Activated effector memory CD4-positive, alpha-beta T cell treated with anti-CD3 and anti-CD28 coated beads, Interleukin-2, amount 50 U/mL, for 16 hours (primary cell): ENCODE measurements around the gene ANKRD12.

Source experiments
- DNase-seq: peaks from one replicate; pipeline ENCODE4 v3.0.0-alpha.2; 2020

ANKRD12 gene

GRCh38 chr18:9189491-9189890, 52.9 kb downstream of the ANKRD12 start:
- DNase-seq: no peak

- DNase-seq: no peak
Measured at GRCh38 chr18:9191658-9192256, 55.2 kb downstream of the ANKRD12 start.

GRCh38 chr18:9193031-9193430, 56.5 kb downstream of the ANKRD12 start:
- no peak for DNase-seq

GRCh38 chr18:9196568-9196967, 60.0 kb downstream of the ANKRD12 start:
- DNase-seq: no peak

GRCh38 chr18:9199681-9200080, 63.1 kb downstream of the ANKRD12 start:
- DNase-seq: no peak

- no peak for DNase-seq
Measured at GRCh38 chr18:9201224-9201623, 64.6 kb downstream of the ANKRD12 start.

- no peak for DNase-seq
Measured at GRCh38 chr18:9204659-9205058, 68.1 kb downstream of the ANKRD12 start.

- no peak for DNase-seq
Measured at GRCh38 chr18:9206421-9206820, 69.8 kb downstream of the ANKRD12 start.

GRCh38 chr18:9209279-9209678, 72.7 kb downstream of the ANKRD12 start:
- no peak for DNase-seq

GRCh38 chr18:9210966-9211365, 74.4 kb downstream of the ANKRD12 start:
- no peak for DNase-seq

GRCh38 chr18:9211955-9212354, 75.4 kb downstream of the ANKRD12 start:
- no peak for DNase-seq

GRCh38 chr18:9215221-9215933, 78.8 kb downstream of the ANKRD12 start:
- DNase-seq: no peak

GRCh38 chr18:9216459-9216858, 79.9 kb downstream of the ANKRD12 start:
- no peak for DNase-seq

GRCh38 chr18:9217743-9218451, 81.3 kb downstream of the ANKRD12 start:
- no peak for DNase-seq

GRCh38 chr18:9221040-9221439, 84.5 kb downstream of the ANKRD12 start:
- no peak for DNase-seq

- DNase-seq: no peak
Measured at GRCh38 chr18:9221661-9222060, 85.1 kb downstream of the ANKRD12 start.

- DNase-seq: no peak
Measured at GRCh38 chr18:9223356-9223755, 86.8 kb downstream of the ANKRD12 start.

GRCh38 chr18:9226463-9226862, 89.9 kb downstream of the ANKRD12 start:
- DNase-seq: no peak

- DNase-seq: no peak
Measured at GRCh38 chr18:9231852-9232486, 95.4 kb downstream of the ANKRD12 start.

- DNase-seq: no peak
Measured at GRCh38 chr18:9232977-9233376, 96.4 kb downstream of the ANKRD12 start.

- no peak for DNase-seq
Measured at GRCh38 chr18:9233771-9234440, 97.3 kb downstream of the ANKRD12 start.

- no peak for DNase-seq
Measured at GRCh38 chr18:9234528-9234927, 97.9 kb downstream of the ANKRD12 start.

- no peak for DNase-seq
Measured at GRCh38 chr18:9237981-9238380, 101.4 kb downstream of the ANKRD12 start.
